Activated CD8-positive, alpha-beta memory T cell treated with anti-CD3 and anti-CD28 coated beads, Interleukin-2, amount 50 U/mL, for 24 hours (primary cell): ENCODE measurements around the gene RCL1.

Experiments used
- DNase-seq: peaks from one replicate; pipeline ENCODE4 v3.0.0-alpha.2; 2020; ENCODE audit errors: extremely low read depth

Gene RCL1

DNA sequence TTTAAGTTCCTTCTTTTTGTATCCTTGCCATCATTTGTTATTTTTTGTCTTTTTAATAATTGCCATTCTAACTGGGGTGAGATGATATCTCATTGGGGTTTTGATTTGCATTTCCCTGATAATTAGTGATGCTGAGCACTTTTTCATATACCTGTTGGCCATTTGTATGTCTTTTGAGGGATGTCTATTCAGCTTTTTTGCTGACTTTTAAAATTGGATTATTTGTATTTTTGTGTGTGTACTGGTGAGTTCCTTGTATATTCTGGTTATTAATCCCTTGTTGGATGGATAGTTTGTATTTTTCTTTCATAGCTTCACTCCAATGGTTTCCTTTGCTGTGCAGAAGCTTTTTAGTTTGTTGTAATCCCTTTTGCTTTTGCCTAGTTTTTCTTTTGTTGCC, 19.1 kb downstream of the RCL1 start:
- DNase-seq, result no peak

DNA sequence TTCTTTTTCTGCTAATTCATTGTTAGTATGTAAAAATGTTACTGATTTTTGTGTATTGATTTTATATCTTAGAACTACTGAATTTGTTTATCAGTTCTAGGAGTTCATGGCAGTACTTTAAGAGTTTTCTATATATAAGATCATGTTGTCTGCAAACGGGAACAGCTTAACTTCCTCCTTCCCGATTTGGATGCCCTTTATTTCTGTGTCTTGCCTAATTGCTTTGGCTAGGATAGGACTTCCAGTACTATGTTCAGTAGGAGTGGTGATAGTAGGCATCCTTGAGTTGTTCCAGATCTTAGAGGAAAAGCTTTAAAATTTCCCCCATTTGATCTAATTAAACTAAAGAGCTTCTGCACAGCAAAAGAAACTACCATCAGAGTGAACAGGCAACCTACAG, 20.1 kb downstream of the RCL1 start:
- no peak for DNase-seq

DNA sequence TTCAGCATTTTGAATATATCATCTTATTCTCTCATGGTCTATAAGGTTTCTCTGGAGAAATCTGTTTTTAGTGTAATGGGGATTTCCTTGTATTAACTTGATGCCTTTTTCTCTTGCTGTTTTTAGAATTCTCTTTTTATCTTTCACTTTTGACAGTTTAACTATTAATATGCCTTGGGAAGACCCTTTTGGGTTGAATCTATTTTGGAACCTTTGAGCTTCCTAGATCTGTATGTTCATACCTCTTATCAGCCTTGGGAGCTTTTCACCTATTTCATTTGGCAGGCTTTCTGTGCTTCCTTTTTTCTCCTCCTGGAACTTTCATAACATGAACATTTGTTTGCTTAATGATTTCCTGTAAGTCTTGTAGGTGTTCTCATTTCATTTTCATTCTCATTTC, 22.2 kb downstream of the RCL1 start:
- DNase-seq, result no peak

DNA sequence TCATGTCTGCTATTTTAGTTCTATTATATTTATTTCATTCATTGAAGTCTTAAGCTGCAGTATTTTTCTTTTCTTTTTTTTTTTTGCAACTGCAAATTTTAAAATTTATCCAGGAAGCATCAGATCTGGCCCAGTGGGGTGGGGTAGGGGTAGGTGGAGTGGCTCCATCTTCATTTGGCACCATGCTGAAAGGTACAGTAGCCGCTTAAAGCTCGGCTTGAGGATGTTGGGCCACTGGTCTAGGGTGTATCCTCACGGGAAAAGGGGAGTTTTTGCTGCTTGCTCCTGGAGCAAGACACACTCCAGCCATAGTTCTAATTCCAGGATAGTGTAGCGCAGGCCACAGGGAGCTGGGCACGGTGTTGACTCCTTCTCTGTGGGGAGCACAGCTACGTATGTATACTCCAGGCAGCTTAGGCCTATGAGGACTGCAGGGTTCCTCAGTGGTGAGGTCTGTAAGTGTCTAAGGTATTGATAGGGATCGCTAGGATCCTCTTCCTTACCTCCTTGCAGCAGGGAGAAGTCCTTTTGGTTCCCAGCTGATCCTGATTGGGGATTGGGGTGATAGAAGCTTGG, 22.7 kb downstream of the RCL1 start:
- DNase-seq, result no peak

DNA sequence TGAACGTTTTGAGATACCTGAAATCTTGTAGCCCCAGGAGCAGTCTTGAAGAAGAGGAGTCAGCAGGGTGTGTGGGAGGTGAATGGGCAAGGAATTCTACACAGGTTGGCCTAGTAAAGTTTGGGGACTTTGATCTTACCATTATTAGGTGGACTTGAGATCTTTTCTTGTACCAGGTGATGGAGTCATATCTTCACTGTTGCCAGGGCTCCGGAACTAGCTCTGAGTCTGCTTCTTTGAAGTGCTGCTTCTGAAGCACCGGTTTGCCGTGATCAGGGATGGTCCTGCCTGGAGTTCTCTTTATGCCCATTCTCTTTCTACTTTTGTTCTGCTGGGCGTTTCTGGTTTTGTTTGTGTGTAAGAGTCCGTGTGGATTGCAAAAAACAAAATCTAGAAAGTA, 27.4 kb downstream of the RCL1 start:
- no peak for DNase-seq

DNA sequence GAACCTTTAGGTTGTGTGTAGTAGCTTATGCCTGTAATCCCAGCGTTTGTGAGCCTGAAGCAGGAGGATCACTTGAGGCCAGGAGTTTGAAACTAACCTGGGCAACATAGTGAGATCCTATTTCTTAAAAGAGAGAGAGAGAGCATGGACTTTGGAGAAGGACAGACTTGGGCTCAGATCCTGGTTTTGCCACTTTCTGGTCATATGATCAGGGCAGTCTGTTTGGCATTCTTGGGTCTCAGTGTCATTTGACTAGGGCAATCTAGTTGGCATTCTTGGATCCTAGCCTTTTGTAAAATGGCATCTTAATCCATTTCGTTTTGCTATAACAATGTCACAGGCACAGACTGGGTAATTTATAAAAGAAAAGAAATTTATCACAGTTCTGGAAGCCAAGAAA, 28.4 kb downstream of the RCL1 start:
- no peak for DNase-seq

DNA sequence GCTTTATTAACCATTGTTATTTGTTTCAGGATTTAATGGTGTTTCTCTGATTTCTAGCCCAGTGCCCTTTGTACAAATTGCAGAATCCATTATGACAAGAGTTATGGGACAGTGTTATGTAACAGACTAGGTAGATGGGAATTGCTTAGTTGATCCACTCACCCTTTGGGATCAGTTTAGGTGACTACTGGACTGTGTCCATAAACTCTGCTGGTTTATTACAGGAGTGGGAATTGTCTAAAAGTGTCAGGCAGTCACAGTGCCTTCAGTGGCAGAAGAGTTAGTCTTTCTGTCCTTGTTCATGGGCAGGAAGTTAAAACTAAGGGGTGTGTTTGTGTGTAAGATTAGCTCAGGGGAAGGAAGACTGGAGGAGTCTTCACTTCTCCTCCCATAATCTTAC, 29.3 kb downstream of the RCL1 start:
- no peak for DNase-seq

DNA sequence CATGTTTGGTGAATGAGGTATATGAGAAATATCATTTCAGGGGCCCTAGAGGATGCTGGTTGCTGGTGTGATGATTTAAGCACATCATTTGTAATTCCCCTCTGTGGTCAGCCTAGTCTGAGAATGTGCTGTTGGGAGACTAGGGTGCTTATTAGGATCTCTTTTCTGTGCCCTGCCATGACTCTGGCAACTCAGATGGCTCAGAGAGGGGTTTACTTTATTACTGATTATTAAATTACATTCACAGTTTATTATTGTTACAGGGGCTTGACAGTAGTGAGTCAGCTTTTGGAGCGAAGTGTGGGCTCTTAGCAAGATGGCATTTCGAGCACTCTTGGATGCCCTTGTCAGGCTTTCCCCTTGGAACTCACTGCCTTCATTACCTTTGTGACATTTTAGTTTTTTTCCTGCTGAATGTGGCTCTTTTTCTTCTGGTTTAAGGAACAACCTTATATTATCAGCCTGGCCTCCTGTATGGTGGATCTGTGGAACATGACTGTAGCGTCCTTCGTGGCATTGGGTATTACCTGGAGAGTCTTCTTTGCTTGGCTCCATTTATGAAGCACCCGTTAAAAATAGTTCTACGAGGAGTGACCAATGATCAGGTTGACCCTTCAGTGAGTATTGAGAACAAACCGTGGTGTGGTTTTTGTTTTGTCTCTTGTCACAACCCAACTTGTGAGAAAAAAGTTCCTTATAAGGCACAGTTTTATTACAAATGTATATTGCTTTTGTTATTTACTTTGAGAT, 33.8 kb downstream of the RCL1 start:
- no peak for DNase-seq

DNA sequence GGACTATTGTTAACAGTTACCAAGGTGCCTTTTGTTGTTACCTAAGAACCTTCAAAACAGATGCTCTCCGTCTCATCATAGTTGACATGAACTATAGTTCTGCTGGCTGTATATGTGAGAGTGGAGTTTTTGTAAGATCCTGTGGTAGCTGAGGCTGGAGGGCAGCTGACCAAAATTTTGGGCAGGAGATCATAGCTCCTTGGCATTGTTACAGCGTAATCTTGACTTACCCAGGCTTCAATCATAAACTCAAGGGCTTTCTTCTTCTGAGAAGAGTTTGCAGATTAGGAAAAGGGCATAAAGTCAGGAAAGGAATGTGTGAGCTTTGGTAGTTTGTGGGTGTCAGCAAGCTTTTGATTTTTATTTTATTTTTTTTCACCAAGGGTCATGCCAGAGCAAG, 34.5 kb downstream of the RCL1 start:
- DNase-seq, result no peak

DNA sequence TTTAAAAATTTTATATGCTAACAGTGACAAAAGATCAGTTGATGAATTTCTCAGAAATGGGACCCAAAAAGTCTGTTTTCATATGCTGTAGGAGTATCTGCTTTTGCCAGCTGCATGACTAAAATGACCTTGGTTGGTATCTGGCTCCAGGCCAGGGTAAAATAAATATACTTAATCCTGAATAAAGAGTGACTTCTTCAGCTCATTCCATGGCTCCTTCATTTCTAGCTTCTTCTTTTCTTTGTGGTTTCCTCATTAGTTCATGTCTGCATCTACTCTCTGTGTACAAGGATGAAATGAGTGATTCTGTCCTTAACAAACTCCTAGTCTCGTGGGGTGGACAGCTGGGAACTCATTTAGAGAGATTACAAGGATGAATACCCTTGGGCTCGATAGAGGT, 36.0 kb downstream of the RCL1 start:
- DNase-seq, result no peak

DNA sequence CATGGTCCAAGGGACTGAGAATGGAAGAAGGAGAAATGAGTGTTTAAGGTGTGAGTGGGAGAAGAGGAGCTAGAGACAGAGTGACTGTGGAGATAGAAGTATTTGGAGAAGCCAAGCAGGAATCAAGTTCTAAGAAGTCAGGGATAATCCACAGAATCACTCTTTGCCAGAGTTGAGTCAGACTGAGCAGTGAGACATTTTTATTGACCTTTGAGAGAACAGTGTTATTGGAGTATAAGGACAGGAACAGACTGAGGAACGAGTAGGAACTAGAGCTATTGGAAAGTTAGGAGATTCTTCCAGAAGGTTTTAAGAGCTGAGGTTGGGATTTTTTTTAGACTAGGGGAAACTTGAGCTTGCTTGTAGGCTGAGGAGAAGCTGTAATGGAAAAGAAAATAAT, 37.2 kb downstream of the RCL1 start:
- DNase-seq, result no peak

DNA sequence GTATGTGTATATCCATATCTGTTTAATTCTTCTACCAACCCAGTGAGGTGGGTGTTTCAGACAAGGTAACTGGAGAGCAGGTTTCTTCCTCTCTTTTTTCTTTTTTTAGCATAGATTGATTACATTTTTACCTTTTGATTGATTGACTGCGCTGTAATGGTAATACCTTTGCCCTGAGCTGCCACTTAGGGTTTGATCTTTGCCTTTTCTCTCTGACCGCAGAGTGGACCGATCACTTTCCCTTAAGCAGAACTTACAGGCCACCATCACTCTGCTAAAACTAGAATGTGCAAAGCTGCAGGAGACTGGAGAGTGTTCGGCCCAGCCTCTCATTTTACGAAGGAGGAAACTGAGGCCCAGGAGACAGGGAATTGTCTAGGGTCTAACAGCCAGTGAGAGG, 38.0 kb downstream of the RCL1 start:
- DNase-seq, result no peak

DNA sequence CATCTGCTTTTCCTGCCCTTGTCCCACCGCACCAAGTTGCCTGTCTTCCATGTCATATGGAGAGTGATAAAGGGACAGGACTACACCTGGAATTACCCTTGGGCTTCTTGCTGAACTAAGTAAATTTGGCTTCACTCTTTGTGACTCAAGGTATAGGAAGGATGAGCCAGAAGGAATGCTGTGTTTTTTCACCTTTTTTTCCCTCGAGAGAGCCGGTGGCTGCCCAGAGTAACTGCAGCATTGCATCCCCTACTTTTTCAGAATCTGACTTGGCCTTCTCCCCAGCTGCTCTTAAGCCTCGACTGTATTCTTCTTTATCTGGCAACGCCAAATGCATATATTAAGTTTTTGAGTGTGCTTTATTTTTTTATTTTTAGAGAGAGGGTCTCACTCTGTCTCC, 38.4 kb downstream of the RCL1 start:
- DNase-seq, result no peak

DNA sequence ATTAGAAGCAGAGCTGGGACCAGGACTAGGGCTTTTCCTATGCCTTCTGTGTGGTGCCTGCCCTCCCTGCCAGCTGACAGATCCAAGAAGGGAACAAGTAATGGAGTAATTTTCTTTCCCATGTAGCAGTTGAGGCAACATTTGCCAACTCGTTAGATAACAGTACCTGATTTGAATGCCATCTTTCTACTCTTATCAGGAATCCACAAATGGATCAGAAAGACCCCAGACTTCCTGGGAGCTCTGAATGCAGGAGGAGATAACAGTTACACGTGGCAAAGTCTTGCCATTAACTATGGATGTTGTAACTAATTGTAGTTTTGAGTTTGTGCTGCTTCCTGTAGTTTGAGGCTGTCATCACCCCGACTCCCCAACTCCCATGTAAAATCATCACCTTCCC, 39.2 kb downstream of the RCL1 start:
- DNase-seq, result no peak

DNA sequence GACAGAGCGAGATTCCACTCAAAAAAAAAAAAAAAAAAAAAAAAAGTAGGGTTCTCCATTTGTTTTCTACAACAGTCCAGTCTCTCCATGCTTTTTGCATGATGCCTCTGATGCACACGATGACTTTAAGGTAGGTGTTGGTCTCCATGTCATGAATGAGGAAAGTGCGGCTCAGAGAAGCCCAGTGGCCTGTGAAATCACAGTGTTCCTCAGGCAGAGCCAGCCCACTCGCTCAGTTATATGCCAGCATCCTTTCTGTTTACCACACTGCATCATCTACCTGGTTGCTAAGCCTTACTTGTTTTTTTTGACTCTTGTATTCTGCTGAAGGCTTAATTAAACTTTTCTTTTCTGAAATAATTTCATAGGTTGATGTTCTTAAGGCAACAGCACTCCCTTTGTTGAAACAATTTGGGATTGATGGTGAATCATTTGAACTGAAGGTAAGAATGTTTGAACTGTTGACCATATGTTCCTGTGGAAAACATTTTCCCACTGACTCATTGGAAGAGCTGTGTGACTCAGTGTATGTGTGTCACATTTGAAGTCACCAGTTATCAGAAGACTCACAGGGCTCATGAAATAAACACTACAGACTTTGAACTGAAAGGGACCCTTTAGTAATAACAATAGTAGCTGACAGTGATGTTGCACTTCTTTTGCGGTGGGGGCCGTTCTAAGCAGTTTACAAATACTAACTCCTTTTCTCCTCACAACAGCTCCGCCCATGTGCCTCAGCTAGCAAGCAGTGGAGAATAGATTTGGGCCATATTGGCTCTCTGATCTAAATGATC, 40.2 kb downstream of the RCL1 start:
- DNase-seq, result no peak

DNA sequence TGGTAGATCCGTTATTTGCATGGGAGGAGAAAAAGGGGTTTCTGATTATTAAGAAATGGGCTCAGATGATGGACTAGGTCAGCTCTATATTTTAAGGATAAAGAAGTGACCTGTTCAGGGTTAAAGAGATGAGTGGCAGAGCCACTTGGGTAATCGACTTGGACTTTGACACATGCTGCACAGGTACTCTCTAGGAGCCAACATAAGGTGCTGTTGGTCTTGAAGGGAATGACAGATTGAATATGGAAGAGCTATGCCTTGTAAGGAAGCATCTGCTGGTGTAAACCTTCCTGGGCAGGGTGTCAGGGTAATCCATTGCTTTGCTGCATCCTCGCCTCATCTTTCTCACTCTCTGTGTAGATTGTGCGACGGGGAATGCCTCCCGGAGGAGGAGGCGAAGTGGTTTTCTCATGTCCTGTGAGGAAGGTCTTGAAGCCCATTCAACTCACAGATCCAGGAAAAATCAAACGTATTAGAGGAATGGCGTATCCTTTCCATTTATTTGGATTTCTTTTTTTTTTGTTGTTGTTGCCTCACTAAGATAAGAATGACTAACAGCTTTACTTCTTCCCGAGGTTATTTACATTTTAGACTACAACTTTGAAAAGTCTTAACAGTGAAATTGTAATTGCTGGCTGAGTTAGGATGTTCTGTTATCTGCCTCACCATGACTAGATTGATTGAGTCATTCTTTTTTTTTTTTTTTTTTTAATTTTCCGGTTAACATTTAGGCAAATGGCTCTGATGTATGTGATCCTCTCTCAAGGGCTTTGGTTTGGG, 41.2 kb downstream of the RCL1 start:
- DNase-seq, result no peak

DNA sequence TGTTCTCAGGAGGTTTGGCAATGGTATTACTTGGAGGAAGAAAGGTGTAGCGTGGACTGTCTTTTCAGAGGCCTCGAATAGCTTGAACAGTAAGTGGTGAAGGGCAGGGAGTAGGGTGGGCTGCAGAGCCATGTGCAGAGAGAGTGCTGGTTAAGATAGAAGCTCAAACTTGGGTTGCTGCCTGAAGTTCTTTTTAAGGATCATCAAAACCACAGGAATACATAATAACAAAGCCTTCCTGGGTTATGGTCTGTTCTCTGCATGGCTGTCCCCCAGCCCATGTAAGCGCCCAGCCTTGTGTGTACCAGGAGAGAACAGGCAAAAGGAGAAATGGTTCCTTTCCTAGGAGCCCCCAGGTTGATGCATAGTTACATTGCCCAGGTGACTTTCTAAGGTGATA, 43.9 kb downstream of the RCL1 start:
- no peak for DNase-seq

DNA sequence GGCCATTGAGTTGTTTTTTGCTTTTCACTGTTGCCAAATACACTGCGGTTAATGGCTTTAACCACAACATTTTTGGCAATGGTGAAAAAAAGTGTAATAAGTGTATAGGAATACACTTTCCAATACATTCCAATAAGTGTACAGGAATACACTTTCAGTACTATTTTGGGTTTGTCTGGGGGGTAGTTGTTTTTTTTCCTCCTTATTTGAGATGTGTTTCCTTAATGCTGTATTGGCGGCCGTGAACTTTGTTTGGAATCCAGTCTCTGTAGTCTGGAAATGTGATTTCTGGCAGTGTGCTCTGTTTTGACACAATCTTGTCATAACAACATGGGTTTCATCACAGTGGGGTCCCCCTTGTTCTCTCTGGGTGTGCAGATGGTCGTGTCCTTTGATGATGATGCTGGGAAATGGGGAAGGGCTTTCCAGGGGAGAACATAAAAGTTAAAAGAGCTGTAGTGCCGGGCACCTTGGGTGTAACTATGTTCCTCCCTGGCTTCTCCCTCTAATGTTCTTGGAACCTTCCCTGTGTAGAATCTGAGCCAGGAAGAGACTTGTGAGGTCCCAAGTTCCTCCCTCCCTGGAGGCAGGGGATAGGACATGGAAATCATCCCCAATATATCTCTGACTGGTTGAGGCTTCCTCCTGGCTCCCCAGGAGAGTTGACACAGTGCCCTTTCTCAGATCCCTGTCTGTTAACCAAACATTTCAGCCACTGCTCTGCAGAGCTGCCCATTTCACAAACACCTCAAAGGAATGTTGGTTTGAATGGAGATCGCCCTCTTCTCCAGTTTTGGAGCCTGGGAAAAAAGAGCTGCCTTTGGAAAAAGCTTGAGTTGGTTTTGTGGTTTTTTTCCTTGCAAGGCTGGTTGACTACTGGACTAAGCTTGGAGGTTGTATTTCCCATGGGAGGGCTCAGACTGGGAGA, 44.8 kb downstream of the RCL1 start:
- no peak for DNase-seq

DNA sequence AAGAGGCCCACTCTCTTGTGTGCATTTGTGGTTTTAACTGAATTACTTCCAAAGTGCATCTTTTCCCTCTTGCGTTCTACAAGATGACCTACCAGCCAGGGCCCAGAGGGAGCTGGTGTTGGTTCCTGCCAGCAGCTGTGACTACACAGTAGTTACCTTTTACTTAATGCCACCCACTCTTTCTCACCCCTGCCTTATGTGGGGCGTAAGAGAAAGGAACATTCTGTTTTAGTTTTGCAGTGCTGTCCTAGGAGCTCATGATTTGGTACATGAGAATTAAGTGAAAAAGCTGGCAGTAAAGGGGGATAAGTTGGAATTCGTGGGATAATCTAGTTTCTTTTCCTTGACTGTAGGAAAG, 45.4 kb downstream of the RCL1 start:
- no peak for DNase-seq

DNA sequence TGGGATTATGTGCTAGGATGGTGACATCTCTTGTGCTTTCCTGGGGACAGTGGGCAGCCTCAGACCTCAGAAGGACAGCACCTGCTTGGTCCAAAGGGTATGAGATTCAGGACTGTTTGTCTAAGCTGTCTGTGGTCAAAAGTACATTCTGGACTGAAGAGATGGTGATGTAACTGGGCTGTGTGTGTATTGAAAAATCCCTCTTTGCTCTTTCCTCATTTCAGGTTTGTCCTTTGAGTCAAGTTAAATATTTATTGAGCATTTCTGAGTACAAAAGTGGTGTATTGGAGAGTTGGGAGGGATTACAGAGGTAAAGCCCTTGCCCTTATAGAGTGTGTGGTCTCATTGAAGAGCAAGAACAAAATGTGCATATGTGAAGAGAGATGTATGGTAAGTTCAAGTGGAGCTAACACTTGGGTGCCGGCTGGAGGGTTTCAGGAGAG, 46.7 kb downstream of the RCL1 start:
- DNase-seq, result no peak

DNA sequence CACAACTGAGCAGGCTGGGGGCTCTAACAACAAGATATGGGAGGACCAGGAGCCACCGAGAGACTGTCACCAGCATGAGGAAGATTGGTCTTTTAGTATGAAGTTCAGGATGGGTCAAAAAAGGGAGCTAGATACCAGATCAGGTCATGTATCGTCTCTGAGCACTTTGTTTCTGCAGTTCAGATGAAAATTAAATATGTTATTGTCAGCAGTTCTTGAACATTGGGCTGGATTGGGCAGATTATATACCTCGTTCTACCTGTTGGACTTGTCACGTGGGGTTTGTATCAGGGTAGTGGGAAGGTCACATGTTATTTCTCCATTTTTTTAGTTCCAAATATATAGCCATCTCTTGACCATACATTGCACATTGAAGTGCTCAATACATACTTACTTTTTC, 47.3 kb downstream of the RCL1 start:
- no peak for DNase-seq
